Colon (tissue), 2 donors: ENCODE data around the gene AJM1.

Experiments used
- FAIRE-seq: peaks from 2 replicates; lab custom pipeline; 2012; peaks lifted over from hg19 to GRCh38; lab: Jason Lieb, UNC
- donor health status: control.
- donor health status: control.

The AJM1 gene

DNA sequence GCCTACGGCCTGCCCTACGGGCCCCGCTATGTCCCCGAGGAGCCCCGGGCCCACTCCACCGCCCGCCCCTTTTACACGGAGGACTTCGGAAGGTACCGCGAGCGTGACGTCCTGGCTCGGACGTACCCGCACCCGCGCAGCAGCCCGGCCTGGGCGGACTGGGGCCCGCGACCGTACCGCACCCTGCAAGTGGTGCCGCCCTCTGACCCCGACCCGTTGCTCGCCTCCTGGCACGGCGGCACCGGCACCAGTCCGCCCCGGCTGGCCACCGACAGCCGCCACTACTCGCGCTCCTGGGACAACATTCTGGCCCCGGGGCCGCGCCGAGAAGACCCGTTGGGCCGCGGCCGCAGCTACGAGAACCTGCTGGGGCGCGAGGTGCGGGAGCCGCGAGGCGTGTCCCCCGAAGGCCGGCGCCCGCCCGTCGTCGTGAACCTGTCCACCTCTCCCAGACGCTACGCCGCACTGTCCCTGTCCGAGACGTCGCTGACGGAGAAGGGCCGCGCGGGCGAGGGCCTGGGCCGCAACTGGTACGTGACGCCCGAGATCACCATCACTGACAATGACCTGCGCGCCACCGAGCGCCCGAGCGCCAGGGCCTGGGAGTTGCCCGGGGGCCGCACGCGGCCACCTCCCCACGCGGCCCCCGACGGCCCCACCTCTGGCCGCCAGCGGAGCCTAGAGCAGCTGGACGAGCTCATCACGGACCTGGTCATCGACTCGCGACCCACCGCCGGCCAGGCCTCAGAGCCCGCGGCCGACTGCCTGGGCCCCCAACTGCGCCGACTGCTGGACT, 3.4 kb downstream of the AJM1 start:
- no peak for FAIRE-seq

DNA sequence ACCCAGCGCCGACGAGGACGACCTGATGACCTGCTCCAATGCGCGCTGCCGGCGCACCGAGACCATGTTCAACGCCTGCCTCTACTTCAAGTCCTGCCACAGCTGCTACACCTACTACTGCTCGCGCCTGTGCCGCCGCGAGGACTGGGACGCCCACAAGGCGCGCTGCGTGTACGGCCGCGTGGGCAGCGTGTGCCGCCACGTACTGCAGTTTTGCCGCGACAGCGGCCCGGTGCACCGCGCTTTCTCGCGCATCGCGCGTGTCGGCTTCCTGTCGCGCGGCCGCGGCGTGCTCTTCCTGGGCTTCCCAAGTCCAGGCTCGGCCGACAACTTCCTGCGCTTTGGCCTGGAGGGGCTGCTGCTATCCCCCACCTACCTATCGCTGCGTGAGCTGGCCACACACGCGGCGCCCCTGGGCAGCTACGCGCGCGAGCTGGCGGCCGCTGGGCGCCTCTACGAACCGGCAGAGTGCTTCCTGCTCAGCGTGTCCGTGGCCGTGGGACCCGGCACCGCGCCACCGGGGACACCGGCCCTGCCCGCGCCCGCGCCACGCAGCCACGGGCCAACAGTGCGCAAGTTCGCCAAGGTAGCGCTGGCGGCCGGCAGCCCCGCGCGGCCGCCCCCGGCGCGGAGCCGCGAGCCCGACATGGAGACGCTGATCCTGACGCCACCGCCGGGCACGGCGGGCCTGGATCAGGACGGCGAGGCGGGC, 4.3 kb downstream of the AJM1 start:
- FAIRE-seq, result no peak

DNA sequence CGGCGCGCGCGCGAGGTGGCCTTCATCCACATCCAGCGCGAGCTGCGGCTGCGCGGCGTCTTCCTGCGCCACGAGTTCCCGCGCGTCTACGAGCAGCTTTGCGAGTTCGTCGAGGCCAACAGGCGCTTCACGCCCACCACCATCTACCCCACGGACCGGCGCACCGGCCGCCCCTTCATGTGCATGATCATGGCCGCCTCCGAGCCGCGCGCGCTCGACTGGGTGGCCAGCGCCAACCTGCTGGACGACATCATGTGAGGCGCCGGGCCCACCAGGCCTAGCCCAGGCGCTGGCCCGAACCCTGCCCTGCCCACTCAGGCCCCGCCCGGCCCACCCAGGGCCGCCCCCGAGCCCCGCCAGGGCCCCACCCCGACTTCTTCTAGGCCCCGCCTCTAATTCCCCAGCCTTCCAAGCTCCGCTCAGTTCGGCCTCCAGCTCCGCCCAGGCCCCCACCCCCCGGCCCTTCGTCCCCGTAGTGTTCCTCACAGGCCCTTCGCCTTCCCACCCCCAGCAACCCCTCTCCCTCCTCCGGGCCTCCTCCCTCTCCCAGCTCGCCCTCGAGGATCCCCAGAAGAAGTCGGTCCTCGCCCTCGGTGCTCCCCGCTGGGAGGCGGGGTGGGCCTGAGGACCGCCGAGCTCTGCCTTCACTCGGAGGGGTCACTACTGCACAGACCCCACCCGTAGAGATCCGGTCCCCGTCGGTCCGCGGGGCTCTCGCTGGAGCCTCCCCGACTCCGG, 5.0 kb downstream of the AJM1 start:
- no peak for FAIRE-seq

DNA sequence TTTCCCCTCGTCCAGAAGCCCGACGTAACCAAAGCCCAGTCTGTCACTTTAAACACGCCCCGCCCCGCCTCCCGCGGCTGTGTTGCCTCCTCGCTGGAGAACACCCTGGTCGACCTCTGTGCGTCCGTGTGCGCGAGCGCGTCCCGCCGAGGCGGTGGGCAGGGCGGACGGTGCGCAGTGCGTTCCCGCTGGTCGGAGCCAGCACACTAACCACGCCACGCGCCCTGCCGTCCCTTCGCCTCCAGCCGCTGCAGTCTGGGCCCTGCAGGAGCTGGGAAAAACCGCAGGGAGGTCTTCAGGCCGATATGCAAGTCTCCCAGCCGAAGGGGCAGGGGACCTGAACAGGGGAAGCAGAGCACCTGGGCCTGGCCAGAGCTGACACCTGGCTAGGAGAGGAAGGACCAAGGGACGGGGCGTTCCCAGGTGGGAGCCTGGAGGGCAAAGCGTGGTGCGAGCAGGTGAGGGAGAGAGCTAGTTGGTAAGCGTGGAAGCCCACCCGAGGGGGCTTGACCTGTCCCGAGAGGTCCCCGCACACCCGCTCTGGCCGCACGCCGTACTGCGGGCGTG, 5.6 kb downstream of the AJM1 start:
- no peak for FAIRE-seq

DNA sequence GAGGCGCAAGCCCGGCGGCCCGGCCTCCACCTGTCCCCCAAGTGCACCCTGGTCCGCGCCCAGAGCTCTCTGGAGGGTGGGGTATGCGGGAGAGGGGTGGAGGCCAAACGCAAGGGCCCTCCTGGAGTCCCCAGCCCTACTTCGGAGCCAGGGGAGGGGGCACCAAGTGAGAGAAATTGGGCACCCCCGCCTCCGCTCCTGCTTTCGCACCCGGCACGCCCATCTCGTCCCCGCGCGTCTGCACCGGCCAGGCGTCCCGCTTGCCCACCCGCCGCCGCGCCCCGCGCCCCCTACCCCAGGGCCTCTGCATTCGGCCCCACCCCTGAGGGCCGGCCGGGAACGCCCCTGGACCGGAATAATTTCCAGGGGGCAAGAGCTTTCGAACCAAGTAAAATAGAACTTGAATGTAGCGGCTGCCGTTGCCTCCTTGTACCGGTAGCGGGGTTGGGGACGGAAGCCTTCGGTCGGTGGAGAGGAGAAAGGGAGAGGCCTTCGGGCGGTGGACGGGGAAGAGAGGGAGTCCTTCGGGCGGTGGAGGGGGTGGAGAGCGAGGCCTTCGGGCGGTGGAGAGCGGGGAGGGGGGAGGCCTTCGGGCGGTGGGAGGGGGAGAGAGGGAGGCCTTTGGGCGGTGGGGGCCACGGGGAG, 6.2 kb downstream of the AJM1 start:
- no peak for FAIRE-seq

DNA sequence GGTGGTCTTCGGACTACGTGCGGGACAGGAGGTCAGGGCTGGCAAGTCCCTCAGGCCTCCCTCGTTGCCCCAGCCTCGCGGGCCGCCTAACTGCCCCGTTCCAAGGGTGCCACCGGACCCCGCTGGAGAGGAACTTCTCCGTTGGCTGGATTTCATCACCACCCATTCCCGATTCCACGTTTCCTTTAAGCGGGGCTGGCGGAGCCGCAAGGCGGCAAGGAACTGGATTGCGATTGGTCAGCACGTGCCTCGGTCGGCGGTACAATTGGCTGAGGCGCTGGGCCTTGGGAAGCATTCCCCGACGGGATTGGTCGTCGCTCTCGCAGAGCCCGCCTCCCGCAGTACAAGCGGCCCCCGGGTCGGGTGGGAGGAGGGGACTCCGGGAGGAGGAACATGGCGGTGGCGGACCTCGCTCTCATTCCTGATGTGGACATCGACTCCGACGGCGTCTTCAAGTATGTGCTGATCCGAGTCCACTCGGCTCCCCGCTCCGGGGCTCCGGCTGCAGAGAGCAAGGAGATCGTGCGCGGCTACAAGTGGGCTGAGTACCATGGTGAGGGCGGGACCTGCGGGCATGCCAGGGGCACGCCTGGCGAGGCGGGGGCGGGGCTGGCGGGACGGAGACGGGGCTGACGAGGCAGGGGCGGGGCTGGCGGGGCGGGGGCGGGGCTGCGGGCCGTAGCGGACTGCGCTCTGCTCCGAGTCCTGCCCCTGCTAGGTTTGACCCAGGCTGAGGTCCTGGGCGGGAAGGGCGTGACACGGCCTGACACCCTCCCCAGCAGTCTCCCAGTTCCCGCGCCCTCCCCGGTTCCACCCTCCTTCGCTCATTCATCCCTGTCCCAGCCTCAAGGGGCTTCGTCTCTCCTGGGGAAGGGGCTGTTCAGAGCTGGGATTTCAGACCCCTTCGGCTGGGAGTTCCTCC, 7.0 kb downstream of the AJM1 start, which contains the start of gene PHPT1:
Gene PHPT1, plus strand, starts transcription at position 372 of the 922 bp plus-strand sequence. Its CDS starts 22 bp downstream, at position 394.
- FAIRE-seq, result peak; percentile 43

DNA sequence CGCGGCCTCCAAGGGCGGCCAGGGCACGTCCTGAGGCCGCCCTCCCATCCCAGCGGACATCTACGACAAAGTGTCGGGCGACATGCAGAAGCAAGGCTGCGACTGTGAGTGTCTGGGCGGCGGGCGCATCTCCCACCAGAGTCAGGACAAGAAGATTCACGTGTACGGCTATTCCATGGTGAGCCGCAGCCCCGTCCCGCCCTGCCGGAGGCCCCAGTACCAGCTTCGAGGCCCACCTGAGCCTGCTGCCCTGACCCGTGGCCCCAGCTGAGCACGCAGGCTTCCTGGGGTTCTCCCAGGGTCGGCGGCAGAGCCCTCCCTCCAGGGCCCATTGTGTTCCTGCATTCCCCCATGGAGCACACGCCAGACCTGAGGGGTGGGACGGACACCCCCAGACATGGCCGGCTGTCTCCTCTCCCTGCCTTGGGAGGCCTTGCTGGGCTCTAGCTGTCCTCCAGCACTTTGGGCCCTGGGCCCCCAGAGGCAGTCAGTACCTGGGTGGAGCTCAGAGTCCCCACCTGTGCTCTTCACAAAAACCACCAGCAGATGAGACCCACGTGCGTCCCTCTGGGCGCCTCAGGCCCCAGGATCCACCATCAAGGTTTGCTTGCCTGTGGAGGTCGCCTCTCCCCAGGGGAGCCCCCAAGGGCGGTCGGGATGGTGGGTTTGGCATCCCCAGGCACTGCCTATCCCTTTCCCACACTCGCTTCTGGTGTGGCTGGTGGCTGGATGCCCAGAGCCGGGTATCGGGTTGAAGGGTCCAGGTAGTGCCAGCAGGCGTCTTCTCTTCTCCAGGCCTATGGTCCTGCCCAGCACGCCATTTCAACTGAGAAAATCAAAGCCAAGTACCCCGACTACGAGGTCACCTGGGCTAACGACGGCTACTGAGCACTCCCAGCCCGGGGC, 7.9 kb downstream of the AJM1 start:
- no peak for FAIRE-seq

DNA sequence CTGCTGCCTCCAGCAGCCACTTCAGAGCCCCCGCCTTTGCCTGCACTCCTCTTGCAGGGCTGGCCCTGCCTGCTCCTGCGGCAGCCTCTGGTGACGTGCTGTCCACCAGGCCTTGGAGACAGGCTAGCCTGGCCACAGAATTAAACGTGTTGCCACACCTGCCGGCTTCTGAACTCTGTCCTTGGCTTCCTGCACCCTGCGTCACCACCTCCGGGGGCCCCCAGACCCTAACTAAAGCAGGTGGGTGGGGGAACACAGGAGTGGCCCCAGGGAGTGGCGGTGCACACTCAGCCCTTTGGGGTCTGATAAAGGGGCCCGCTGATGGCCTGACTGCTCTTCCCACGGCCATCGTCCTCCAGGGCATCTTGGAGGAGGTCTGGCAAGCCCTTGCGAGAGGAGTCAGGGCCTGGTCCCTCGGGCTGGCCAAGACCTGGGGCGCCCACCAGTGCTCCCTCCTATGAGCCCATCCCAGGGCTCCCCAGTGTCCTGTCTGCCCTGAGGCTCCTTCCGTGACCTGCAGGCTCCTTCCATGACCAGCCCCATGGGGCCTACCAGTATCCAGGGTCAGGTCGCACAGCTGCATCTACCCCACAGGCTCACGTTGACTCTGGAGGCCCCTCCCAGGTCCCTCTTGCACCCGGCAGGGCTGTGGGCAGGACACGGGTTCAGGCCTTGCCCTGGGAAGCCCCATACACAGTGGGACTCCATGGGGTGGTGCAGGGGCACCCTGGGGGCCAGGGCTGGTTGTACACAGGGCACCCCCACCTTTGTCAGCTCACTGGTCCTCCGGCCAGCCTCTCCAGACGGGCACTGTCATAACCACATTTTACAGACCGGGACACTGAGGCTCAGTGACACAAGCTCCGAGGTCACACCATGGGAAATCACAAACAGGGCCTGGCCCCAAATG, 8.8 kb downstream of the AJM1 start:
- no peak for FAIRE-seq

DNA sequence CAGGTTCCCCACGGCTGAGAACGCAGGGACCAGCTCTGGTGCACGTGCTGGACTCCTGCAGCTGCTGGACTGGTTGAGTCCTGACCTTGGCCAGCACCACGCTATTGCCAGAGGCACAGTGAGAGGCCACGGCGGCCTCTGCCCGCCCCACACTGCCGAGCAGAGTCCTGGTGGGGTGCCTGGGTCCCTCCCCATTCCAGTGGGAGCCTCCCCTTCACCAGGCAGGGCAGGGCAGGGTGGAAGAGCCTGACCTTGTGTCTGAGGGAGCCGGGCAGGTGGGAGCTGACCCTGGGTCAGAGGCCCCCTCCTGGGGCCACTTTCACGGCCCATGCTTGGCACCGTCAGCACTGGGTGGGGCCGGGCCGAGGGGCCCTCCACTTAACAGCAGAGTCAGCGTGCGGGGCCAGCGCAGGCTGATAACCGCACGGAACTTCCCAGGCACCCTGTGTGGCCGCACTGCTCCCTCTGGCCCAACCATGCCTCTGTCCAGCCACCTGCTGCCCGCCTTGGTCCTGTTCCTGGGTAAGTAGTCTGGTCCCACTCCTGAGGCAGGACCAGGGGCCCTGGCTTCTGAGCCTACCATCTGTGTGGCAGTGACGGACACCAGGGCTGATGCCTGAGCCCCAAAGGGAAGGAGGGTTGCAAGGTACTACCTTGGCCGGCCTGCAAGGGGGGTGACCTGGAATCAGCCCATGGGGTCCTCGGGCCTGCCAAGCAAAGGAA, 9.8 kb downstream of the AJM1 start, which contains the start of gene MAMDC4:
Gene MAMDC4, plus strand, starts transcription at position 406 of the 723 bp plus-strand sequence. Its CDS starts 71 bp downstream, at position 477.
- no peak for FAIRE-seq

DNA sequence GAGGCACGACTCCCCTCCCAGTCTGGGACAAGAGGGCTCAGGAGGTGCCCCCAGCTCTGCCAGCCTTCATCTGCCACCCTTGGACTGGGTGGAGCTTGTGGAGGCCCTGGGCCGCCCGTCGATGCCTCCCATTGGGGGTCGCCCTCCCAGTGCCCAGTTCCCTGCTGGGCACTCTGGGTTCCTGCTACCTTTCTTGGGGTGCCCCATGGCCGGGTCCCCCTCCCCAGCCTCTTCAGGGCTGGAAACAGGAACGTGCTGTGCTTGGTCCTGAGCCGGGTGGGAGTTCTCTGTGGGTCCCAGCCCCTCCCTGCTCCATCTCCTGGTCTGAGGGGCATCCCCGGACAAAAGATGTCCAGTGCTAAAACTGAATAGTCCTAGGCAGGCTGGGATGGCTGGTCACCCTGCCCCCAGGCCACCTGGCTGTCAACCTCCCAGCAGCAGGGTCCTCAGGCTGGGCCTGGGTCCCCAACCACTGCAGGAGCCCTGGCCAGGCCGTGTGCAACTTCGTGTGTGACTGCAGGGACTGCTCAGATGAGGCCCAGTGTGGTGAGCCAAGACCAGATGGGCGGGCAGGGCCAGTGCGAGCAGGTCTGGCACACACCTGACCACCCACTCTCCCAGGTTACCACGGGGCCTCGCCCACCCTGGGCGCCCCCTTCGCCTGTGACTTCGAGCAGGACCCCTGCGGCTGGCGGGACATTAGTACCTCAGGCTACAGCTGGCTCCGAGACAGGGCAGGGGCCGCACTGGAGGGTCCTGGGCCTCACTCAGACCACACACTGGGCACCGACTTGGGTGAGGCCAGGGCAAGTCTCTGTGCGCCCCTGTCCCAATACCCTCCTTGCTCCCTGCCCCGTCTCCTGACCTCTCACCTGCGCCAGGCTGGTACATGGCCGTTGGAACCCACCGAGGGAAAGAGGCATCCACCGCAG, 10.7 kb downstream of the AJM1 start:
- FAIRE-seq, result no peak

DNA sequence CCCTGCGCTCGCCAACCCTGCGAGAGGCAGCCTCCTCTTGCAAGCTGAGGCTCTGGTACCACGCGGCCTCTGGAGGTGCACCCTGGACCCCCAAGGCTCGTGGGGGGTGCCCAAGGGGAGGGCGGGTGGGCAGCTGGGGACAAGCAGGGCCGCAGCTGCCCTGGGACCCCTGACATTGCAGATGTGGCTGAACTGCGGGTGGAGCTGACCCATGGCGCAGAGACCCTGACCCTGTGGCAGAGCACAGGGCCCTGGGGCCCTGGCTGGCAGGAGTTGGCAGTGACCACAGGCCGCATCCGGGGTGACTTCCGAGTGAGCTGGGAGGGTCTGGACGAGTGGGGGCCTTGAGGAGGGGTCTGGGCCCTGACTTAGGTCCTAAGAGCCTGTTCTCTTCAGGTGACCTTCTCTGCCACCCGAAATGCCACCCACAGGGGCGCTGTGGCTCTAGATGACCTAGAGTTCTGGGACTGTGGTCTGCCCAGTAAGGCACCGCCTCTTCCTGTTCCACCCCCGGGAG, 11.4 kb downstream of the AJM1 start:
- no peak for FAIRE-seq

DNA sequence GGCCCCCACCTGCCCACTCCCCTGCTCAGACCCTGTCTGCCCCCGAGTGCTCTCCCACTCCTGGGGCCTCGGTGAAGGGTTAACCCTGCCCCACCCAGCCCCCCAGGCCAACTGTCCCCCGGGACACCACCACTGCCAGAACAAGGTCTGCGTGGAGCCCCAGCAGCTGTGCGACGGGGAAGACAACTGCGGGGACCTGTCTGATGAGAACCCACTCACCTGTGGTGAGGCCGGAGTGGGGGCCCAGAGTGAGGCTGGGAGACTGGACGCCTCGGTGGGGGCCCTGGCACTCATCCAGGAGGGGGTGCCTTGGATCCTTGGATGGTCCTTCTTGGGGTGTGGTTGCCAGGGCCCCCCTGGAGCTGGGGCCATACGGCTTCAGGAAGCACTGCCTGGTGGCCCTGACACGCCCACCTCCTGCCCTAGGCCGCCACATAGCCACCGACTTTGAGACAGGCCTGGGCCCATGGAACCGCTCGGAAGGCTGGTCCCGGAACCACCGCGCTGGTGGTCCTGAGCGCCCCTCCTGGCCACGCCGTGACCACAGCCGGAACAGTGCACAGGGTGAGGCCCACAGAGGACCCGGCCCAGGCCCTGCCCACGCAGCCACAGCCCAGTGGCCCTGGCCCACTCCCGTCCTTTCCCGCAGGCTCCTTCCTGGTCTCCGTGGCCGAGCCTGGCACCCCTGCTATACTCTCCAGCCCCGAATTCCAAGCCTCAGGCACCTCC, 12.0 kb downstream of the AJM1 start:
- FAIRE-seq, result no peak

DNA sequence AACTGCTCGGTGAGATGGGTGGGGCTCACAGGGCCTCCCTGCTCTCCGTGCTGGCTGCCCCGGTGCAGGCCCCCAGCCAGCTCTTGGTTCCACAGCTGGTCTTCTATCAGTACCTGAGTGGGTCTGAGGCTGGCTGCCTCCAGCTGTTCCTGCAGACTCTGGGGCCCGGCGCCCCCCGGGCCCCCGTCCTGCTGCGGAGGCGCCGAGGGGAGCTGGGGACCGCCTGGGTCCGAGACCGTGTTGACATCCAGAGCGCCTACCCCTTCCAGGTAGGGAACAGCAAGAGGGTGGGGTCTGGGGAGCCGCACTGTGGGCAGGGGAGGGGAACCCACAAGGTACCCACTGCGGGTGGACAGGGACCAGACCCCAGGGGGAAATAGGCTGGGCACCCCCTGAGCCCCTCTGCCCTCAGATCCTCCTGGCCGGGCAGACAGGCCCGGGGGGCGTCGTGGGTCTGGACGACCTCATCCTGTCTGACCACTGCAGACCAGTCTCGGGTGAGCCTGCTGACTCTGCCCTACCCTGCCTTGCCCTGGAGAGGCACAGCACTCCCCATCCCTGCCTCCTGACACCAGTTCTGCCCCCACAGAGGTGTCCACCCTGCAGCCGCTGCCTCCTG, 12.7 kb downstream of the AJM1 start:
- no peak for FAIRE-seq

DNA sequence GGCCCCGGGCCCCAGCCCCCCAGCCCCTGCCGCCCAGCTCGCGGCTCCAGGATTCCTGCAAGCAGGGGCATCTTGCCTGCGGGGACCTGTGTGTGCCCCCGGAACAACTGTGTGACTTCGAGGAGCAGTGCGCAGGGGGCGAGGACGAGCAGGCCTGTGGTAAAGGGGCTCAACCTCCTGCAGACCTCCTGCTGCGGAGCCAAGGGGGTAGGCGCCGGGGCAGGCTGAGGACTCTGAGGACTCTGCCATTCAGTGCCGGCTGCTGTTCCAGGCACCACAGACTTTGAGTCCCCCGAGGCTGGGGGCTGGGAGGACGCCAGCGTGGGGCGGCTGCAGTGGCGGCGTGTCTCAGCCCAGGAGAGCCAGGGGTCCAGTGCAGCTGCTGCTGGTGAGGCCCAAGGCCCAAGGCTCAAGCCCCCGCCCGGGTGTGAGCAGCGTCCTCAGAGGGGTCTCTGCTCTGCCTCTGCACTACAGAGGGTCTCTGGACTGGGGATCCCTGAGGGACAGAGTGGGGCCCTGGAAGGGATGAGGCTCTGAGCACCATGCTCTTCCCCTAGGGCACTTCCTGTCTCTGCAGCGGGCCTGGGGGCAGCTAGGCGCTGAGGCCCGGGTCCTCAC, 13.3 kb downstream of the AJM1 start:
- no peak for FAIRE-seq

DNA sequence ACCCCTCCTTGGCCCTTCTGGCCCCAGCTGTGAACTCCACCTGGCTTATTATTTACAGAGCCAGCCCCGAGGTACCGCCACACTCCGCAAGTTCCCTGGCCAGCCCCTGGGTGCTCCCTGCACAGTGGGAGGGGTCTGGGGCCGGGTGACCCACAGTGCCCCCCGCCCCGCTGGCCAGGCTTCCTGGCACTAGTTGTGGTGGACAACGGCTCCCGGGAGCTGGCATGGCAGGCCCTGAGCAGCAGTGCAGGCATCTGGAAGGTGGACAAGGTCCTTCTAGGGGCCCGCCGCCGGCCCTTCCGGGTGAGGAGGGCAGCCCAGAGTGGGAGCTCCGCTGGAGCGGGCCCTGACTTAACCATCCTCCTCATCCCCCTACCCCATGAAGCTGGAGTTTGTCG, 13.8 kb downstream of the AJM1 start:
- FAIRE-seq, result no peak
